CD14-positive monocyte (primary cell): ENCODE results near the gene LGSN. TPM values are rescaled to one million over a fixed set of nuclear protein-coding genes. Genes with fewer than 3 reads are reported as not detected.

Source experiments
- DNase-seq, 3 donors: peaks; one replicate each; pipeline ENCODE4 v3.0.0-alpha.2; 2011 to 2022
- H2AFZ ChIP-seq: 2 replicates; pipeline ENCODE4 v1.6.0; 2012; ENCODE audit warnings: mild to moderate bottlenecking, low read depth, low read length, inconsistent platforms; ENCODE audit not compliant: insufficient read depth, poor library complexity, severe bottlenecking
- H3K27ac ChIP-seq, 2 donors: 1 replicate in 1 of 2; 2 replicates in 1 of 2; pipeline ENCODE4 v1.5.1; 2012 to 2013; ENCODE audit warnings: low read length in 2 of 2, control low read depth in 1 of 2, inconsistent platforms in 1 of 2, low read depth in 1 of 2, mild to moderate bottlenecking in 1 of 2
- H3K27me3 ChIP-seq, 2 donors: one replicate each; pipeline versions ENCODE4 v1.6.0 to v1.6.1; 2011 to 2013; ENCODE audit warnings: low read length in 2 of 2; ENCODE audit not compliant: control insufficient read depth in 2 of 2, insufficient read depth in 2 of 2
- H3K36me3 ChIP-seq, 2 donors: replicated peaks in 1 of 2; 1 replicate in 1 of 2; 2 replicates in 1 of 2; pipeline versions ENCODE4 v1.5.1 to v1.6.1; 2012 to 2013; ENCODE audit warnings: low read length in 2 of 2, control low read depth in 1 of 2, inconsistent platforms in 1 of 2, mild to moderate bottlenecking in 1 of 2; ENCODE audit not compliant: insufficient read depth in 2 of 2, control insufficient read depth in 1 of 2
- H3K4me1 ChIP-seq, 2 donors: 1 replicate in 1 of 2; 2 replicates in 1 of 2; pipeline versions ENCODE4 v1.5.1 to v1.6.1; 2012 to 2013; ENCODE audit warnings: low read length in 2 of 2, control low read depth in 1 of 2, inconsistent platforms in 1 of 2, mild to moderate bottlenecking in 1 of 2, moderate library complexity in 1 of 2; ENCODE audit not compliant: insufficient read depth in 2 of 2, control insufficient read depth in 1 of 2
- H3K4me2 ChIP-seq: replicated peaks from 2 replicates; pipeline ENCODE3; 2012; ENCODE audit warnings: low read length, moderate library complexity, mild to moderate bottlenecking; ENCODE audit not compliant: poor library complexity, severe bottlenecking; ENCODE audit errors: extremely low read depth
- H3K4me3 ChIP-seq, 3 experiments: fragments of 200-600 bp in 1 of 3; sonication (generic) in 1 of 3; replicated peaks in 1 of 3; 1 replicate in 2 of 3; 2 replicates in 1 of 3; pipeline ENCODE4 v1.5.1; 2011 to 2013; ENCODE audit warnings: low read length in 3 of 3, mild to moderate bottlenecking in 3 of 3, control low read depth in 2 of 3, low read depth in 2 of 3, inconsistent platforms in 1 of 3, moderate library complexity in 1 of 3
- H3K79me2 ChIP-seq: 2 replicates; pipeline ENCODE4 v1.6.0; 2012; ENCODE audit warnings: mild to moderate bottlenecking, control low read depth, inconsistent platforms, low read length, moderate library complexity; ENCODE audit not compliant: insufficient read depth
- H3K9ac ChIP-seq: 2 replicates; pipeline ENCODE4 v1.6.0; 2017; ENCODE audit warnings: low read length, mild to moderate bottlenecking; ENCODE audit not compliant: insufficient read depth, poor library complexity, severe bottlenecking
- H3K9me3 ChIP-seq, 2 donors: replicated peaks in 1 of 2; 1 replicate in 1 of 2; 2 replicates in 1 of 2; pipeline versions ENCODE4 v1.5.1 to v1.6.1; 2012 to 2013; ENCODE audit warnings: low read length in 2 of 2, control low read depth in 1 of 2; ENCODE audit not compliant: control insufficient read depth in 1 of 2, insufficient read depth in 1 of 2
- H4K20me1 ChIP-seq: 2 replicates; pipeline ENCODE4 v1.6.0; 2012; ENCODE audit warnings: mild to moderate bottlenecking, low read length, control low read depth, moderate library complexity; ENCODE audit not compliant: insufficient read depth
- H3K27ac Mint-ChIP-seq, 7 donors: one replicate each; pipeline ENCODE4 v1.8.0; 2020; ENCODE audit warnings: mild to moderate bottlenecking in 7 of 7, mixed read lengths in 7 of 7, moderate library complexity in 6 of 7, inconsistent platforms in 2 of 7
- H3K27me3 Mint-ChIP-seq, 3 donors: one replicate each; pipeline ENCODE4 v1.8.0; 2021 to 2022; ENCODE audit warnings: low read depth in 3 of 3, mild to moderate bottlenecking in 3 of 3, mixed read lengths in 3 of 3, moderate library complexity in 3 of 3, inconsistent platforms in 1 of 3
- H3K36me3 Mint-ChIP-seq, 2 donors: one replicate each; pipeline ENCODE4 v1.8.0; 2020; ENCODE audit warnings: mixed read lengths in 2 of 2, inconsistent platforms in 1 of 2, mild to moderate bottlenecking in 1 of 2
- H3K4me1 Mint-ChIP-seq: one replicate; pipeline ENCODE4 v1.8.0; 2020; ENCODE audit warnings: mild to moderate bottlenecking, mixed read lengths
- H3K4me3 Mint-ChIP-seq, 2 donors: one replicate each; pipeline ENCODE4 v1.8.0; 2020; ENCODE audit warnings: mild to moderate bottlenecking in 2 of 2, mixed read lengths in 2 of 2, moderate library complexity in 1 of 2
- H3K9me3 Mint-ChIP-seq, 7 donors: one replicate each; pipeline ENCODE4 v1.8.0; 2020 to 2022; ENCODE audit warnings: mixed read lengths in 7 of 7, mild to moderate bottlenecking in 6 of 7, moderate library complexity in 6 of 7, inconsistent platforms in 2 of 7
- WGBS: methylation state at CpG from one replicate; pipeline ENCODE4 v1.1.5; 2013; ENCODE audit warnings: missing lambda C conversion rate; ENCODE audit not compliant: insufficient coverage; 5-methylcytosine and 5-hydroxymethylcytosine counted together
- intact Hi-C, 2 donors: fragments of 100-400 bp; cut with micrococcal nuclease; formaldehyde crosslinking; loops; one replicate each; pipeline versions ENCODE4 v1.15.0 to v1.15.1; 2023
- polyA plus RNA-seq, 3 donors: library from polyadenylated mRNA; depleted of rRNA in 1 of 3; unstranded in 2 of 3; stranded (reverse) in 1 of 3; fragments of 300-500 nt in 2 of 3; fragments of >200 nt in 1 of 3; fragmentation: Illumina TruSeq in 2 of 3; gene quantifications; 1 replicate in 2 of 3; 2 replicates in 1 of 3; pipeline ENCODE4 v1.2.3, GENCODE V29; 2012 to 2021
- TF ChIP-seq, protein P1 (sequence below): fragments of 200-600 bp; IDR thresholded peaks from one replicate; pipeline ENCODE4 v1.8.0; 2022; ENCODE audit warnings: antibody characterized with exemption, mild to moderate bottlenecking

The LGSN gene
- polyA plus RNA-seq, 3 donors, result not detected

DNA sequence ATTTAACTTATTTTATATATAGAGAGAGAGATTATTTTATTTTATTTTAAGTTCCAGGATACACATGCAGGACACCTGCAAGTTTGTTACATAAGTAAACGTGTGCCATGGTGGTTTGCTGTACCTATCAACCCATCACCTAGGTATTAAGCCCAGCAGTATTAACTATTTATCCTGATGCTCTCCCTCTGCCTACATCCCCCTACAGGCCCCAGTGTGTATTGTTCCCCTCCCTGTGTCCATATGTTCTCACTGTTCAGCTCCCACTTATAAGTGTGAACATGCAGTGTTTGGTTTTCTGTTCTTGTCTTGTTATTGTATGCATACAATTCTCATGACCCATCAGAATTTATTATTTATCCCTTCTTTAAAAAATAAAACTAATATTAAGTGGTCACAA, 73.9 kb downstream of the LGSN start:
- no peak for DNase-seq
- H3K9ac ChIP-seq, result no peak overlapping the region
- Mint-ChIP-seq H3K4me1 (no peaks in the 10 kb centered on the region), H3K9me3 (peaks cover 0 to 3% (median 2%) of the 10 kb centered on the region in 7 donors), H3K27ac (no peak overlapping the region), H3K36me3 (no peaks in the 10 kb centered on the region), H3K27me3 (peaks cover 0 to 2% (median 0%) of the 10 kb centered on the region in 3 donors), H3K4me3 (no peak overlapping the region)
- no peaks in the 10 kb centered on the region for H3K9me3 ChIP-seq
- 100% methylated on average over 1 of the region's 1 CpG for WGBS
- no peak overlapping the region for H3K4me2 ChIP-seq
- H3K79me2 ChIP-seq, result no peaks in the 10 kb centered on the region
- H3K36me3 ChIP-seq, result no peaks in the 10 kb centered on the region
- H3K27me3 ChIP-seq, result no peaks in the 10 kb centered on the region
- TF ChIP-seq, protein P1, sequence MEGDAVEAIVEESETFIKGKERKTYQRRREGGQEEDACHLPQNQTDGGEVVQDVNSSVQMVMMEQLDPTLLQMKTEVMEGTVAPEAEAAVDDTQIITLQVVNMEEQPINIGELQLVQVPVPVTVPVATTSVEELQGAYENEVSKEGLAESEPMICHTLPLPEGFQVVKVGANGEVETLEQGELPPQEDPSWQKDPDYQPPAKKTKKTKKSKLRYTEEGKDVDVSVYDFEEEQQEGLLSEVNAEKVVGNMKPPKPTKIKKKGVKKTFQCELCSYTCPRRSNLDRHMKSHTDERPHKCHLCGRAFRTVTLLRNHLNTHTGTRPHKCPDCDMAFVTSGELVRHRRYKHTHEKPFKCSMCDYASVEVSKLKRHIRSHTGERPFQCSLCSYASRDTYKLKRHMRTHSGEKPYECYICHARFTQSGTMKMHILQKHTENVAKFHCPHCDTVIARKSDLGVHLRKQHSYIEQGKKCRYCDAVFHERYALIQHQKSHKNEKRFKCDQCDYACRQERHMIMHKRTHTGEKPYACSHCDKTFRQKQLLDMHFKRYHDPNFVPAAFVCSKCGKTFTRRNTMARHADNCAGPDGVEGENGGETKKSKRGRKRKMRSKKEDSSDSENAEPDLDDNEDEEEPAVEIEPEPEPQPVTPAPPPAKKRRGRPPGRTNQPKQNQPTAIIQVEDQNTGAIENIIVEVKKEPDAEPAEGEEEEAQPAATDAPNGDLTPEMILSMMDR, result no peak
- H4K20me1 ChIP-seq, result no peaks in the 10 kb centered on the region
- H3K4me1 ChIP-seq, result no peaks in the 10 kb centered on the region
- no peak overlapping the region for H2AFZ ChIP-seq
- intact Hi-C loops, result no loop called here
- no peak overlapping the region for H3K27ac ChIP-seq
- H3K4me3 ChIP-seq, result no peak overlapping the region

DNA sequence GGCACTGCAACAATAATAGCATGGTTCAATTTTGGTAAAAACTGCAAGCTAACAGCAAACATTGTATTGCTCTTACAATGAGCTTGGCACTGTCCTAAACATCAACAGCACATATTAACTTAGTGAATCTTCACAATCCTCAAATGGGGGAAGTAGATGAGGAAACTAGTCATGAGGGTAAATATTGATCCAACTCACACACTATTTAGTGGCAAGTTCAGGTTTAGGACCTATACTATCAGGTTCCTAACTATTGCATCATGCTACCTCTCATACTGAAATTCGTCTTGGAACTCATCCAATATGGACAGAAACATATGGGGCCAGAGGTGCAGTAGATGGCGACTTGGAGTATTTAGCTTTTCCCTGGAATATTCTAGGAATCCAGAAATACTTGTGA, 74.4 kb downstream of the LGSN start:
- Mint-ChIP-seq H3K4me3 (no peak overlapping the region), H3K4me1 (no peaks in the 10 kb centered on the region), H3K27me3 (peaks cover 0 to 2% (median 0%) of the 10 kb centered on the region in 3 donors), H3K9me3 (peaks cover 0 to 3% (median 2%) of the 10 kb centered on the region in 7 donors), H3K27ac (no peak overlapping the region), H3K36me3 (no peaks in the 10 kb centered on the region)
- DNase-seq, result no peak
- Histone ChIP-seq H3K27me3 (no peaks in the 10 kb centered on the region), H3K4me3 (no peak overlapping the region), H3K9me3 (no peaks in the 10 kb centered on the region), H3K36me3 (no peaks in the 10 kb centered on the region), H4K20me1 (no peaks in the 10 kb centered on the region), H3K9ac (no peak overlapping the region), H3K4me1 (no peaks in the 10 kb centered on the region), H3K79me2 (no peaks in the 10 kb centered on the region), H3K4me2 (no peak overlapping the region), H2AFZ (no peak overlapping the region), H3K27ac (no peak overlapping the region)
- no CpG with 5 or more reads among the region's 2 CpGs for WGBS
- TF ChIP-seq, protein P1, result no peak
- intact Hi-C loops, result no loop called here
